IPS-20b (cell line): ENCODE results near the gene ELL.
"Not testable (repeated sequence)": the region's sequence is repeated elsewhere in the genome, so short reads cannot be mapped to it uniquely, and the experiment has no call there.

ENCODE experiments used
- H3K27ac ChIP-seq: one replicate; pipeline ENCODE4 v1.5.1; 2013; ENCODE audit warnings: low read length
- H3K27me3 ChIP-seq: 2 replicates; pipeline ENCODE4 v1.6.1; 2013; ENCODE audit warnings: mild to moderate bottlenecking, low read length, inconsistent platforms; ENCODE audit not compliant: insufficient read depth
- H3K36me3 ChIP-seq: 2 replicates; pipeline ENCODE4 v1.6.1; 2013; ENCODE audit warnings: low read depth, mild to moderate bottlenecking, inconsistent platforms, low read length, moderate library complexity; ENCODE audit not compliant: insufficient read depth
- H3K4me1 ChIP-seq: 2 replicates; pipeline ENCODE4 v1.6.1; 2013; ENCODE audit warnings: mild to moderate bottlenecking, control low read depth, inconsistent platforms, low read length, moderate library complexity; ENCODE audit not compliant: insufficient read depth
- H3K4me3 ChIP-seq: 2 replicates; pipeline ENCODE4 v1.5.1; 2013; ENCODE audit warnings: mild to moderate bottlenecking, low read length, inconsistent platforms
- H3K9ac ChIP-seq: 2 replicates; pipeline ENCODE4 v1.6.1; 2013; ENCODE audit warnings: low read depth, mild to moderate bottlenecking, inconsistent platforms, low read length, moderate library complexity
- H3K9me3 ChIP-seq: 2 replicates; pipeline ENCODE4 v1.6.1; 2013; ENCODE audit warnings: mild to moderate bottlenecking, low read depth, low read length, inconsistent platforms; ENCODE audit not compliant: insufficient read depth

ELL gene

DNA sequence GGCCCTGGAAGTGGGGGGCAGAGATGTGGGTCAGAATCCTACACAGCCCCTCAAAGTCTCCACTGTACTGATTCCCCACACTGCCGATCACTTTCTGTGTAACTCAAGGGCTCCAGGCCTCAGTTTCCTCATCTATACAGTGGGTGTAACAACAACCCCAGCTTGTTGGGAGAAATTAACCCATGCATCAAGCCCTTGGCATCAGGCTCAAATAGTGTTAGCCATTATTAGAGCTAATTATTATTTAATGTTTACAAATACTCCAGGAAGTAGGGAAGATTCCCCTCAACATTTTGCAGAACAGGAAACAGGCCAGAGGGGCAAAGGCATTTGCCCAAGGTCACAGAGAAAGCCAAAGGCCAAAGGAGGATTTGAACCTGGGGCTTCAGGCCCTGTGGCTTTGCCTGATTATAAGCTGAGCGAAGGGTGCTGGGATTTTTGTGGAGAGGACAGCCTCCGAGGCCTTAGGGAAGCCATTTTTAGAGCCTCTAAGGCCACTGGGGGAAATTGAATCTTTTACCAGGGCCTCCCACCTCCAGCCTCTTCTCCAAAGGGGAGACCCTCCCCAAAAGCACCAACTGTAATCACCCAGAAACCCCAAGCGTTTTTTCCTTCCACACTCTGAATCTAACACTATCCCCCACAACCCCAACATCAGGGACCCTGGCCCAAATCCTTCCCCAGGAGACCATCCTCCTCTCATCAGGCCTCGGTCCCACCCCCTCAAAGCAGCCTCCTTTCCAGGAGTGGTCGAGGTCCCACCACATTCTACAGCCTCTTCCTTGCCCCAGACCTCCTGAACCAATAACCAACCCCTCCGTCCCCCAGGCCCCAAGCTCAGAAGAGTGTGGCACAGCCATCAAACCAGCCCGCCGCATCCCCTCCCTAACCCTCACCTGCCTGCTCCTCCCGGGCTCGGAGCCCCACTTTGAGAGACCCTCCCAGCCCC, 20.4 kb upstream of the ELL start:
- Histone ChIP-seq H3K9ac (peak overlapping the region; percentile 69; the same call in 1 of the 2 replicates), H3K27me3 (no peaks in the 10 kb centered on the region), H3K4me3 (peak overlapping the region; percentile 71), H3K36me3 (peaks cover 42% of the 10 kb centered on the region), H3K27ac (no peak overlapping the region), H3K4me1 (peaks cover 6% of the 10 kb centered on the region), H3K9me3 (no peaks in the 10 kb centered on the region)

DNA sequence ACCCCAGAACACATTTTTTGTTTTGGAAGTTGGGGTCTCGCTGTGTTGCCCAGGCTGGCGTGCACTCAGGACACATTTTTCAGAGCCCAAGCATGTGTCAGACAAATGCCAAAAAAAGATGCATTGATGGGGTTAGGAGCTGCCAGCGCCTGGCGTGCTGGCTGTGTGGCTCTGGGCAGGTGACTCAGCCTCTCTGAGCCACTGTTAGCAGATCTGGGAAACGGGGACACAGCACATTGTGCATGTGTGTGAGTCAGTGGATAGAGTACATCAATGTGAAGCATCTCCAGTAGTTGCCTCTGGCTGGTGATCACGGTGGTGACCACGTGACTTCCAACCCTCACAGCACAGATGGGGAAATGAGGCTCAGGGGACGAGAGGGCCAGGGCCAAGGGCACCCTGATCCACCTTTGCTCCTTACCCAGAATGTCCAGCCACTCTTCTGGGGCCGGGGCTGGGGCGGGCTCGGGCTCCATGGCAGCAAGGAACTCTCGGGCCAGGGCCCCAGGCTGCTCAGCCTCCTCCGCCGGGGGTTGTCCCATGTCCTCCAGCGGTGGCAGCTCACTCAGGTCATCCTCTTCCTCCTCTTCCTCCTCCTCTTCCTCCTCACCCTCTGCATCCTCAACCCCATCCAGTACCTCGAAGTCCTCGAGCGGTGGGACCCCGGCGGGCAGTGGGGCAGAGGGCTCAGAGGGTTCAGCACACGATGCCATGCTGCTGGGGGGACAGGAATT, 19.6 kb upstream of the ELL start:
- Histone ChIP-seq H3K4me3 (no peak overlapping the region), H3K9ac (no peak overlapping the region; the same call in 1 of the 2 replicates), H3K27ac (no peak overlapping the region), H3K4me1 (peaks cover 6% of the 10 kb centered on the region), H3K27me3 (no peaks in the 10 kb centered on the region), H3K36me3 (peaks cover 51% of the 10 kb centered on the region), H3K9me3 (no peaks in the 10 kb centered on the region)

DNA sequence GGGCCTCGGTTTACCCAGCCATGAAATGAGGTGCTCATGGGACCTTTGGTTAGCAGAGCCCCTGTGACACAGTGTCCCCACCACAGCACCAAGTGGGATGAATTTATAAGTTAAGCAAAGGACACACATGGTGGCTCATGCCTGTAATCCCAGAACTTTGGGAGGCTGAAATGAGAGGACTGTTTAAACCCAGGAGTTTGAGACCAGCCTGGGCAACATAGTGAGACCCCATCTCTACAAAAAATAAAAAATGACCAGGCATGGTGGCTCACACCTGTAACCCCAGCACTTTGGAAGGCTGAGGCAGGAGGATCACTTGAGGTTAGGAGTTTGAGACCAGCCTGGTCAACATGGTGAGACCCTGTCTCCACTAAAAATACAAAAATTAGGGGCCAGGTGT, 18.3 kb upstream of the ELL start:
- H3K27ac ChIP-seq, H3K4me3 ChIP-seq, H3K4me1 ChIP-seq, H3K9ac ChIP-seq, H3K27me3 ChIP-seq, H3K9me3 ChIP-seq: not testable (repeated sequence)
- H3K36me3 ChIP-seq, result peaks cover 63% of the 10 kb centered on the region

DNA sequence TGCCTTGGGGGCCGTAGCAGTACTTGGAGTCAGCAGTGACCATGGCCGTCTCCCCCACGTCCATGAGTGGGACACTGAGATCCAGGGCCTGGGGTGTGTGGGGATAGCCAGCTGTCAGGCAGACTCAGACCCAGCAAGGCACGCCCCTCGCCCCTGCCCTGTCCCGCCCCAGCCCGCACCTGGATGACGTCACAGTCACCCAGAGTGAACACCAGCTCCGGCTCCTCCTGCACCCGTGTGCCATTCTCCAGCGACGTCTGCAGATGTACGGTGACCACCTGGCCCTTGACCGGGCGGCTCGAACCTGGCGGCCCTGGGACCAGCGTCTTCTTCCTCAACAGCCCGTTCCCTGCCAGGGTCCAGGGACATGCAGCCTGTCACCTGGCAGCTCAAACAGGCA, 17.5 kb upstream of the ELL start:
- Histone ChIP-seq H3K36me3 (peaks cover 66% of the 10 kb centered on the region), H3K27ac (no peak overlapping the region), H3K27me3 (no peaks in the 10 kb centered on the region), H3K4me1 (peaks cover 6% of the 10 kb centered on the region), H3K9ac (no peak overlapping the region), H3K4me3 (no peak overlapping the region), H3K9me3 (no peaks in the 10 kb centered on the region)

DNA sequence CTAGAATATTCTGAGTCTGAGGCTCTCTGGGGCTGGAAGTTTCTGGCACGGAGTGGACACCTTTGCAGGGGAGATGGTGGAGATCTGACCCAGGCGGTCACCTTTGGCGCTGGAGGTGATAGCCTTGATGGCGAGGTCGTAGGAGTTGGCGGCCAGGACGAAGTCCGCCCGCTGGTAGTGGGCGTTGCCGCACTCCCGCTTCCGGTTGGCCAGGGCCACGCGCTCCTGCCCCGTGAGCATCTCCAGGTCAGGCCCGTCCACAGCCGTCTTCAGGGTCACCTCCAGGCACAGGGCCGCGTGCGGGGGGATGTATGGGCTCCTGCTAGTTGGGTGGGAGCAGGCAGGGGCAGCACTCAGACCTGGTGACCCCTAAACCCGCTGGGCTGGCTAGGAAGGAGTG, 16.2 kb upstream of the ELL start:
- Histone ChIP-seq H3K9ac (no peak overlapping the region), H3K4me1 (no peaks in the 10 kb centered on the region), H3K27ac (no peak overlapping the region), H3K27me3 (no peaks in the 10 kb centered on the region), H3K9me3 (no peaks in the 10 kb centered on the region), H3K36me3 (peaks cover 70% of the 10 kb centered on the region), H3K4me3 (no peak overlapping the region)

DNA sequence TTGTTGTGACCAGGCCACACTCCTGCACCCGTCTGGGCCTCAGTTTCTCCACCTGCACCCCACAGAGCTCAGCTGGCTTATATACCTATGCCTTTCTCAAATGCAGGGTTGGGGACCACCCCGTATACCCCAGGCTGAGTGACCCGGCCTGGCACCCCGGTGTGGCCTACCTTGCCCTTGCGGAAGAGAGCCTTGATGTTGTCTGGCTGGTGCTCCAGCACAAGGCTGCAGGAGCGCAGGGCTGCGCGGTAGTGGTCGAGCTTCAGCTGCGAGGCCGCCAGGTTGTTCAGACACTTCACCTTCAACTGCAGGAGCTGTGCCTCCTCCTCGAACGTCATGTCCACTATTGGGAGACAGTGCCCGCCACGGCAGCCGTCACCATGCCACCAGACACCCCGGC, 15.6 kb upstream of the ELL start:
- no peaks in the 10 kb centered on the region for H3K9me3 ChIP-seq
- H3K27me3 ChIP-seq, result no peaks in the 10 kb centered on the region
- H3K9ac ChIP-seq, result no peak overlapping the region
- H3K4me1 ChIP-seq, result no peaks in the 10 kb centered on the region
- no peak overlapping the region for H3K4me3 ChIP-seq
- no peak overlapping the region for H3K27ac ChIP-seq
- peaks cover 77% of the 10 kb centered on the region for H3K36me3 ChIP-seq

DNA sequence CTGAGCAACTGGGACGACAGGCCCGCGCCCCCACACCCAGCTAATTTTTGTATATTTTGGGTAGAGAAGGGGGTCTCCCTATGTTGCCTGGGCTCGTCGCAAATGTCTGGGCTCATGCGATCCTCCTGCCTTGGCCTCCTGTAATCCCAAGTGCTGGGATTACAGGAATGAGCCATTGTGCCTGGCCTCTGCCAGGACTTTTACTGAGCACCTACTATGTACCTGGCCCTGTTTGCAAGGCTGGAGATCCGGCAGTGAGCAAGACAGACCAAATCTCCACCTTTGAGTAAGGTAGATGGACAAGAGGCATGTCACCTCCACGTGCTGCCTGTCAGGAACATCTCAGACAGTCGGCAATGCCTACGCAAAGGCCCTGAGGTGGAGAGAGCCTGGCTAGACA, 14.6 kb upstream of the ELL start:
- no peak overlapping the region for H3K9ac ChIP-seq
- no peaks in the 10 kb centered on the region for H3K27me3 ChIP-seq
- no peaks in the 10 kb centered on the region for H3K4me1 ChIP-seq
- no peaks in the 10 kb centered on the region for H3K9me3 ChIP-seq
- H3K27ac ChIP-seq, result no peak overlapping the region
- H3K36me3 ChIP-seq, result peaks cover 81% of the 10 kb centered on the region
- H3K4me3 ChIP-seq, result no peak overlapping the region

DNA sequence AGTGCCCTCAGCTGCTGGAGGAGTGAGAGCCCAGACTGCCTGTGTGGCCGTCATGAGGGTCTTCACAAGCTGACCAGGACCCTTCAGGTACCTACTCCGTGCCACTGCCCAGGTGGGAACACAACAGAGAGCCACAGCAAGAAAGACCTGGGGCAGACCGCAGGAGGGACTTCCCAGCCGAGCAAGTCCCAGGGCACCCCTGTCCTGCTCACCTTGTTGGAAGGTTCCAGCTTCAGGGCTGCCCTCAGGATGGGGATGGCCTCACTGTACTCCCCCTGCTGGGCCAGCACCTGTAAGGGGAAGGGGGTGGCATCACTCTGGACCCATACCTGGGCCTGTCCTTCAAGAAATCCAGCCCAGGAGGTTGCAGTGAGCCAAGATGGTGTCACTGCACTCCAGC, 11.2 kb upstream of the ELL start:
- no peaks in the 10 kb centered on the region for H3K27me3 ChIP-seq
- H3K9me3 ChIP-seq, result no peaks in the 10 kb centered on the region
- H3K27ac ChIP-seq, result no peak overlapping the region
- H3K36me3 ChIP-seq, result peaks cover 55% of the 10 kb centered on the region
- no peak overlapping the region for H3K4me3 ChIP-seq
- no peaks in the 10 kb centered on the region for H3K4me1 ChIP-seq
- no peak overlapping the region for H3K9ac ChIP-seq

DNA sequence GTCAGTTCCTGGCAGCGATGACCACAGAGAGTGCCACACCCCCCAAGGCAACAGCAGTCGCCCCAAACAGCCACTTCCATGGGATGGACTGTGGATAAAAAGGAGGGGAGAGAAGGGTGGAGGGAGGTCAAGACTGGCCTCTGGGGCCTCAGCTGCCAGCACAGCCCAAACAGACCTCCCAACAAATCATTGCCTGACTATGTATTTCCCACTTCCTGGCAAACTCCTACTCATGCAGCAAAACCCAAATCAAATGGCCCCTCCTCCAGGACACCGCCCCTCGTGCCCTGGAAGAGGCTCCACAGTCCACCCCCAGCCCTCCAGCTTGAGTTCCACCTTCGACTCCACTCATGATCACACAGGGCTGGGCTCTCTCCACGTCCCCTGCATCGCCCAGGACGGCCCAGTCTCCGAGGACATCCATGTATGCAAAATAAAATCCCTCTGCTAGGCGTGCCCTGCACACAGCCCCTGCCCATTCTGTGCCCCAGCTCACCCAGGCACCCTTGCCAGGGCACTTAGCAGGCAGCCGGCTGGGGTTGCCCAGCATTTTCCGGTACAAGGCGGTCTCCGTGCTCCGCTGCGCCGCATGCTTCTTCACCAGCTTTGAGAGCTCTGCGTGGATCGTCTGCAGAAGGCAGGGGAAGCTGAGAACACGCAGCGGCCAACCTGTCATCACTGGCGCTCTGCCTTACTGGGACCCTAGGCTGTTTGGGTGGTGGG, 10.5 kb upstream of the ELL start:
- Histone ChIP-seq H3K36me3 (peaks cover 48% of the 10 kb centered on the region), H3K27ac (no peak overlapping the region)

DNA sequence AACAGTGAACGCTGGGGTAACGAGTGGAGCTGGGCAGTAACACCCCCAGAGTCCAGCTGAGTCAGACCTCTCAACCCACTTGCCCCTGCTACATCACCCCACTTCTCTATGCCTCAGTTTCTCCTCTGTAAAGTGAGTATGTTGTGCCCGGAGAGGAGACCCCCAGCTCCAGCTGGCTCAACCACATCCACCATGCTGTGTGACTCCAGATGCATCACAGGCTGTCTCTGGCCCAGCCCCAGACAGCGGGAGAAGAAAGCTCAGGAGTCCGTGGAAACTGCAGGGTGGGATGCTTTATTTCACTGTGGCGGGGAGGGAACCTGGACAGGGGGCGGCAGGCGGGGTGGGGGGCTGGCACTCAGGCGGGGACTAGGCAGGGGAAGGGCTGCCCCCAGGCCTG, 9.6 kb upstream of the ELL start:
- H3K9ac ChIP-seq, result no peak overlapping the region
- no peak overlapping the region for H3K27ac ChIP-seq
- no peaks in the 10 kb centered on the region for H3K4me1 ChIP-seq
- H3K27me3 ChIP-seq, result no peaks in the 10 kb centered on the region
- H3K4me3 ChIP-seq, result no peak overlapping the region
- H3K36me3 ChIP-seq, result peaks cover 39% of the 10 kb centered on the region
- no peaks in the 10 kb centered on the region for H3K9me3 ChIP-seq

More for the DNA sequence above, 10.5 kb upstream of the ELL start:
- H3K4me3 ChIP-seq, result no peak overlapping the region
- no peaks in the 10 kb centered on the region for H3K4me1 ChIP-seq
- no peak overlapping the region for H3K9ac ChIP-seq
- H3K9me3 ChIP-seq, result no peaks in the 10 kb centered on the region
- no peaks in the 10 kb centered on the region for H3K27me3 ChIP-seq

DNA sequence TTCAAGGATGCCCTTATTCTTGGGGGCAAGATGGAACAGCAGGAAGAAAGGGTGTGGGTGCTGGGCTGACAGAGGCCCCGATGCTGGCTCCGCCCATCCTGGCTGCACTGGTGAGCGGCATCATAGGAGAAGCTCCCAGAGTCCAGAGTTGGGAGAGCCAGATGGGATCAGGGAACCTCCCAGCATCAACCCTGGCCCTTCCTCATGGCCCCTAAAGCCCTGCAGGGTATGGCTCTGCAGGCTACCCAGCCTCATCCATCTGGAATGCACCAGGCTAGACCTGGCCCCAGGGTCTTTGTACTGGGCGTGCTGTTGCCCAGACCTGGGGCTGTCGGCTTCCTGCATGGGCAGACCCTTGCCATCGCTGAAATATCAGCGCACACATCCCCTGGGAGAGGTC, 7.9 kb upstream of the ELL start:
- Histone ChIP-seq H3K9me3 (no peaks in the 10 kb centered on the region), H3K4me1 (no peaks in the 10 kb centered on the region), H3K27ac (no peak overlapping the region), H3K9ac (no peak overlapping the region), H3K4me3 (no peak overlapping the region), H3K36me3 (peaks cover 24% of the 10 kb centered on the region), H3K27me3 (no peaks in the 10 kb centered on the region)
